C4-2B (cell line): Measurements from ENCODE around the gene SLFN5.

Experiments used
- ZFX ChIP-seq: fragments of 450-650 bp; IDR thresholded peaks from 2 replicates; pipeline ENCODE4 v1.6.1; 2017
- TF ChIP-seq, protein P1 (sequence below): fragments of 450-650 bp; conservative IDR thresholded peaks from 2 replicates; pipeline ENCODE4 v1.5.1; 2017; ENCODE audit warnings: mild to moderate bottlenecking

DNA sequence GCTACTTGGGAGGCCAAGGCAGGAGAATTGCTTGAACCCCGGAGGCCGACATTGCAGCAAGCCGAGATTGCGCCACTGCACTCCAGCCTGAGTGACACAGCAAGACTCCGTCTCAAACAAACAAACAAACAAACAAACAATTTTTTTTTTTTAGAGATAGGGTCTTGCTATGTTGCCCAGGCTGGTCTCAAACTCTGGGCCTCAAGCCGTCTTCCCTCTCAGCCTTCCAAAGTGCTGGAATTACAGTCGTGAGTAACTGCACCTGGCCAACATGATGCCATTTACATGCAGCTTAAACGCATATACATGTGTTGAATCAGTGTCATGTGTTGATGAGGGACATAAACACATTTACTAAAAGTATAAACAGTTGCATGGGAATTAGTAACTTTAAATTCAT, 2.0 kb upstream of the SLFN5 start:
- TF ChIP-seq, protein P1, sequence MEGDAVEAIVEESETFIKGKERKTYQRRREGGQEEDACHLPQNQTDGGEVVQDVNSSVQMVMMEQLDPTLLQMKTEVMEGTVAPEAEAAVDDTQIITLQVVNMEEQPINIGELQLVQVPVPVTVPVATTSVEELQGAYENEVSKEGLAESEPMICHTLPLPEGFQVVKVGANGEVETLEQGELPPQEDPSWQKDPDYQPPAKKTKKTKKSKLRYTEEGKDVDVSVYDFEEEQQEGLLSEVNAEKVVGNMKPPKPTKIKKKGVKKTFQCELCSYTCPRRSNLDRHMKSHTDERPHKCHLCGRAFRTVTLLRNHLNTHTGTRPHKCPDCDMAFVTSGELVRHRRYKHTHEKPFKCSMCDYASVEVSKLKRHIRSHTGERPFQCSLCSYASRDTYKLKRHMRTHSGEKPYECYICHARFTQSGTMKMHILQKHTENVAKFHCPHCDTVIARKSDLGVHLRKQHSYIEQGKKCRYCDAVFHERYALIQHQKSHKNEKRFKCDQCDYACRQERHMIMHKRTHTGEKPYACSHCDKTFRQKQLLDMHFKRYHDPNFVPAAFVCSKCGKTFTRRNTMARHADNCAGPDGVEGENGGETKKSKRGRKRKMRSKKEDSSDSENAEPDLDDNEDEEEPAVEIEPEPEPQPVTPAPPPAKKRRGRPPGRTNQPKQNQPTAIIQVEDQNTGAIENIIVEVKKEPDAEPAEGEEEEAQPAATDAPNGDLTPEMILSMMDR = no peak
- TF ChIP-seq ZFX = no peak
